H1 (cell line): ENCODE data around the gene NEO1.

ENCODE experiments used
- EGR1 ChIP-seq: IDR thresholded peaks from 2 replicates; pipeline ENCODE4 v1.6.1; 2011; ENCODE audit warnings: low read depth, low read length, borderline replicate concordance
- PHF8 ChIP-seq: fragments of 200-600 bp; sonication (generic); conservative IDR thresholded peaks from 2 replicates; pipeline ENCODE4 v1.7.1; 2012; ENCODE audit warnings: low read depth, mild to moderate bottlenecking, inconsistent platforms, low read length, moderate library complexity
- TCF12 ChIP-seq: IDR thresholded peaks from 2 replicates; pipeline ENCODE4 v1.6.1; 2011; ENCODE audit warnings: low read depth, mild to moderate bottlenecking, low read length

DNA sequence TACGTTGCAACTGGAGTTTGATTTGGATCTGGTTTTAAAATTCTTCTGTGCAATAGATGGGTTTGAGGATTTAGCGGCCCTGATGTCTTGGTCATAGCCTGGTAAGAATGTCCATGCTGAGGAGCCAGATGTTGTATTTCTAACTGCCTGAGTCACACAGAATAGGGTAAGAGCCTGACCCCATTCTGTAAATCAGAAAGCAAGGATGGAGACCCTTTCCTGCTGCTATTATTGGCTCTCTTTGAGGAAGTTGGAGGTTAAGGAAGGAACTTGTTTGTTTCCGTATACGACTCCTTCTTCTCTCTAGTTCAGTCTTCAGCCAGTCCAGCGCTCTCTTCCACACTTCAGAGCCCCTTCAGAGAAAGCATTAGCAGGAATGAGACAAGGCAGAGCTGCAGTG, 251.4 kb downstream of the NEO1 start:
- no peak for TF ChIP-seq EGR1
- TF ChIP-seq TCF12 = no peak
- no peak for TF ChIP-seq PHF8
